Spleen (tissue), 7 donors: ENCODE measurements around the gene PIK3R6.

Experiments used
- POLR2A ChIP-seq, 3 donors: fragments of 450-650 bp; IDR thresholded peaks; one replicate each; pipeline ENCODE4 v1.5.1; 2017; ENCODE audit warnings: antibody characterized with exemption in 3 of 3, mild to moderate bottlenecking in 1 of 3
- POLR2AphosphoS5 ChIP-seq, 3 donors: sonication (generic); formaldehyde crosslinking; IDR thresholded peaks; one replicate each; pipeline ENCODE4 v1.5.1; 2017; ENCODE audit warnings: antibody characterized with exemption in 3 of 3
- TF ChIP-seq, protein P1 (sequence below), 11 experiments: fragments of 200-600 bp in 7 of 11; fragments of 450-650 bp in 4 of 11; sonication (generic) in 4 of 11; IDR thresholded peaks in 8 of 11; conservative IDR thresholded peaks in 3 of 11; 1 replicate in 7 of 11; 2 replicates in 4 of 11; pipeline versions ENCODE4 v1.4.0 to v1.8.0; 2016 to 2021; ENCODE audit warnings: antibody characterized with exemption in 11 of 11, inconsistent platforms in 4 of 11, mild to moderate bottlenecking in 1 of 11
- donor health status: DM: no; HTN: no; CAD: no; lungs with moderate emphysema.
- donor health status: DM: no; HTN: no; CAD: no.
- donor health status: DM: no; HTN: no; CAD: no.

DNA sequence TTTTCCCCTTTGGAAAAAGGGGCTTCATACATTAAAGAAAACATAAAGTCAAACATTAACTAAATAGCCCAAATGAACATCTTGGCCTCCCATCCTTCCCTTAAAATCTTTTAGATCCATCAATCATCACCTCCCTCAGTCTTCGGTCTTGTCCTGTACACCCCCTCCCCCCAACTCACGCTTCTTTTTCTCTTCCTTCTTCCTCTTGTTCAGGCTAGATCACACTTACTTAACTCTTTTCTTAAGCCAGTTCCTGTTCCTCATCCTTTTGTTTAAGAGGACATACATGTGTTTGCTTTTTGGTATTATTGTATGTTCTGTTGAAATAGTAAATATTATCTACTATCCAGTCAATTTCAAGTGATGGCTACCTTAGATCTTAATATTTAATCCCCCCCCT, 73.8 kb downstream of the PIK3R6 start:
- TF ChIP-seq, protein P1, sequence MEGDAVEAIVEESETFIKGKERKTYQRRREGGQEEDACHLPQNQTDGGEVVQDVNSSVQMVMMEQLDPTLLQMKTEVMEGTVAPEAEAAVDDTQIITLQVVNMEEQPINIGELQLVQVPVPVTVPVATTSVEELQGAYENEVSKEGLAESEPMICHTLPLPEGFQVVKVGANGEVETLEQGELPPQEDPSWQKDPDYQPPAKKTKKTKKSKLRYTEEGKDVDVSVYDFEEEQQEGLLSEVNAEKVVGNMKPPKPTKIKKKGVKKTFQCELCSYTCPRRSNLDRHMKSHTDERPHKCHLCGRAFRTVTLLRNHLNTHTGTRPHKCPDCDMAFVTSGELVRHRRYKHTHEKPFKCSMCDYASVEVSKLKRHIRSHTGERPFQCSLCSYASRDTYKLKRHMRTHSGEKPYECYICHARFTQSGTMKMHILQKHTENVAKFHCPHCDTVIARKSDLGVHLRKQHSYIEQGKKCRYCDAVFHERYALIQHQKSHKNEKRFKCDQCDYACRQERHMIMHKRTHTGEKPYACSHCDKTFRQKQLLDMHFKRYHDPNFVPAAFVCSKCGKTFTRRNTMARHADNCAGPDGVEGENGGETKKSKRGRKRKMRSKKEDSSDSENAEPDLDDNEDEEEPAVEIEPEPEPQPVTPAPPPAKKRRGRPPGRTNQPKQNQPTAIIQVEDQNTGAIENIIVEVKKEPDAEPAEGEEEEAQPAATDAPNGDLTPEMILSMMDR (IDR thresholded peaks at IDR 0.05 in 8 of 11, conservative IDR thresholded peaks at IDR 0.05 in 3 of 11) = no peak
- TF ChIP-seq POLR2A (IDR thresholded peaks at IDR 0.05) (no peak), POLR2AphosphoS5 (IDR thresholded peaks at IDR 0.05) (no peak)
